Duodenal mucosa (tissue), 2 donors: ENCODE results near the gene MPND.

ENCODE experiments used
- H3K27ac ChIP-seq: one replicate; pipeline ENCODE4 v1.7.0; 2013; ENCODE audit warnings: low read depth, low read length
- H3K27me3 ChIP-seq, 2 donors: one replicate each; pipeline ENCODE4 v1.7.0; 2013; ENCODE audit warnings: low read length in 2 of 2, control low read depth in 1 of 2; ENCODE audit not compliant: insufficient read depth in 2 of 2, control insufficient read depth in 1 of 2
- H3K36me3 ChIP-seq, 2 donors: one replicate each; pipeline ENCODE4 v1.7.0; 2013; ENCODE audit warnings: low read length in 2 of 2, control low read depth in 1 of 2; ENCODE audit not compliant: insufficient read depth in 2 of 2, control insufficient read depth in 1 of 2
- H3K4me1 ChIP-seq, 2 donors: one replicate each; pipeline ENCODE4 v1.7.0; 2013; ENCODE audit warnings: low read length in 2 of 2, control low read depth in 1 of 2; ENCODE audit not compliant: insufficient read depth in 2 of 2, control insufficient read depth in 1 of 2
- H3K4me3 ChIP-seq, 2 donors: one replicate each; pipeline ENCODE4 v1.7.0; 2013; ENCODE audit warnings: low read length in 2 of 2, low read depth in 1 of 2
- H3K9ac ChIP-seq, 2 donors: one replicate each; pipeline ENCODE4 v1.7.0; 2013; ENCODE audit warnings: low read length in 2 of 2, low read depth in 1 of 2
- H3K9me3 ChIP-seq, 2 donors: one replicate each; pipeline ENCODE4 v1.7.0; 2013; ENCODE audit warnings: low read length in 2 of 2, control low read depth in 1 of 2; ENCODE audit not compliant: control insufficient read depth in 1 of 2

Gene MPND

GRCh38 chr19:4402171-4403004 lies 59.0 kb downstream of the MPND start, which contains the start of gene CHAF1A:
Gene CHAF1A, plus strand, starts transcription at chr19:4402640. Its CDS starts 123 bp downstream, at chr19:4402763.
- Histone ChIP-seq H3K27ac (peak within 1 kb of the TSS; percentile 76), H3K4me3 (peak within 1 kb of the TSS; percentile 80 to 85), H3K36me3 (no peaks in the 10 kb centered on the region), H3K9me3 (no peaks in the 10 kb centered on the region), H3K27me3 (no peaks in the 10 kb centered on the region), H3K9ac (peak within 1 kb of the TSS; percentile 80 to 87), H3K4me1 (peaks cover 22 to 29% of the 10 kb centered on the region in 2 donors)

GRCh38 chr19:4403005-4403761 lies 59.8 kb downstream of the MPND start:
- H3K4me3 ChIP-seq = peak overlapping the region; percentile 80 to 85
- H3K4me1 ChIP-seq = peaks cover 20 to 27% of the 10 kb centered on the region in 2 donors
- no peak overlapping the region for H3K27ac ChIP-seq
- H3K36me3 ChIP-seq = no peaks in the 10 kb centered on the region
- H3K9me3 ChIP-seq = no peaks in the 10 kb centered on the region
- H3K9ac ChIP-seq = peak overlapping the region; percentile 77 to 87
- H3K27me3 ChIP-seq = no peaks in the 10 kb centered on the region

DNA sequence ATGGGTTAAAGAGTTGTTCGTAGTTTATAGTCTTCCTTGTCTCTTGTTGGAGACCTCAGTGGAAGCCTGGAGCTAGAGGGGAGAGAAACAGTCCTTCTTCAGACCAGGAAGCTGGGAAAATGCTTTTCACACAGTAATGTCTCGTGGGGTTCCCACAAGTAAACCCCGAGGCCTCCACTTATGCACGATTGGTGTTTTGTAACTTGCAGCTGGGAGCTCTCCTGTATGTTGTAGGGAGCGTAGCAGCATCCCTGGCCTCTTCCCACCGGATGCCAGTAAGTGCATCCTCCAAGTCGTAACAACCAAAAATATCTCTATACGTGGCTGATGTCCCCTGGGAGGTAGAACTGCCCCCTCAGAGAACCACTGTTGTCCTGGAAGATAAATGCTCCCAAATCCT lies 62.6 kb downstream of the MPND start:
- no peak overlapping the region for H3K4me3 ChIP-seq
- H3K9ac ChIP-seq = no peak overlapping the region
- H3K4me1 ChIP-seq = peaks cover 14 to 17% of the 10 kb centered on the region in 2 donors
- no peaks in the 10 kb centered on the region for H3K27me3 ChIP-seq
- no peak overlapping the region for H3K27ac ChIP-seq
- no peaks in the 10 kb centered on the region for H3K9me3 ChIP-seq
- peaks cover 0 to 14% of the 10 kb centered on the region in 2 donors for H3K36me3 ChIP-seq

GRCh38 chr19:4406626-4407025 lies 63.3 kb downstream of the MPND start:
- Histone ChIP-seq H3K36me3 (peaks cover 0 to 17% of the 10 kb centered on the region in 2 donors), H3K27ac (no peak overlapping the region), H3K27me3 (no peaks in the 10 kb centered on the region), H3K4me3 (no peak overlapping the region), H3K4me1 (peaks cover 12 to 13% of the 10 kb centered on the region in 2 donors), H3K9ac (no peak overlapping the region), H3K9me3 (no peaks in the 10 kb centered on the region)

DNA sequence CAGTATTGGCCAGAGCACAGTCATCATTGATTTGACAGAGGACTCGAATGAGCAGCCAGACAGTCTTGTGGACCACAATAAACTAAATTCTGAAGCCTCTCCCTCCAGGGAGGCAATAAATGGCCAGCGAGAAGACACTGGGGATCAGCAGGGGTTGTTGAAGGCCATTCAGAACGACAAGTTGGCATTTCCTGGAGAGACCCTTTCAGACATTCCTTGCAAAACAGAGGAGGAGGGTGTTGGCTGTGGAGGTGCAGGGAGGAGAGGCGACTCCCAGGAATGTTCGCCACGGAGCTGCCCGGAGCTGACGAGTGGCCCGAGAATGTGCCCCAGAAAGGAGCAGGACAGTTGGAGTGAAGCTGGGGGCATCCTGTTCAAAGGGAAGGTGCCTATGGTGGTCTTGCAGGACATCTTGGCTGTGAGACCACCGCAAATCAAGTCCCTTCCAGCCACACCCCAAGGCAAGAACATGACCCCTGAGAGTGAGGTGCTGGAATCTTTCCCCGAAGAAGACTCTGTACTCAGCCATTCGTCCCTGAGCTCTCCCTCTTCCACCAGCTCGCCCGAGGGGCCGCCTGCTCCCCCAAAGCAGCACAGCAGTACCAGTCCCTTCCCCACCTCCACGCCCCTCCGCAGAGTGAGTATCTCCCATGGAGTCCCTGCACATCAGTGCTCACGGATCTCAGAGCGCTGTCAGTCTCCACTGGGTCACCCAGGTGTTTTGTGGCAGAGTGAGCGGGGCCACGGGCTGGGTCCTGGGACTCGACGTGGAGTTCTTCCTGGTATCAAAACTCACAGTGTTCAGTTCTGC lies 66.0 kb downstream of the MPND start:
- peaks cover 0 to 2% of the 10 kb centered on the region in 2 donors for H3K4me1 ChIP-seq
- H3K27ac ChIP-seq = no peak overlapping the region
- H3K9ac ChIP-seq = no peak overlapping the region
- no peaks in the 10 kb centered on the region for H3K9me3 ChIP-seq
- H3K27me3 ChIP-seq = no peaks in the 10 kb centered on the region
- H3K36me3 ChIP-seq = peaks cover 0 to 25% of the 10 kb centered on the region in 2 donors
- H3K4me3 ChIP-seq = no peak overlapping the region
